Fibroblast of the conjunctiva (primary cell): ENCODE measurements around the gene MAD1L1.
"Not testable (repeated sequence)": the region's sequence is repeated elsewhere in the genome, so short reads cannot be mapped to it uniquely, and the experiment has no call there.

Source experiments
- DNase-seq: peaks from one replicate; pipeline ENCODE4 v3.0.0-alpha.2; 2010; ENCODE audit warnings: low read depth

Gene MAD1L1

GRCh38 chr7:1987591-1988532 is 244.9 kb downstream of the MAD1L1 start:
- no peak for DNase-seq

GRCh38 chr7:1987084-1987535 is 245.6 kb downstream of the MAD1L1 start:
- DNase-seq: no peak

- DNase-seq: no peak
Observed at GRCh38 chr7:1986366-1987083, 246.2 kb downstream of the MAD1L1 start.

- no peak for DNase-seq
Observed at GRCh38 chr7:1985936-1986335, 246.8 kb downstream of the MAD1L1 start.

- no peak for DNase-seq
Observed at GRCh38 chr7:1985042-1985441, 247.7 kb downstream of the MAD1L1 start.

GRCh38 chr7:1981878-1982230 is 250.9 kb downstream of the MAD1L1 start:
- no peak for DNase-seq

GRCh38 chr7:1981201-1981877 is 251.4 kb downstream of the MAD1L1 start:
- DNase-seq: no peak

- DNase-seq: no peak
Observed at GRCh38 chr7:1979591-1980560, 252.9 kb downstream of the MAD1L1 start.

- DNase-seq: no peak
Observed at GRCh38 chr7:1978656-1979590, 253.8 kb downstream of the MAD1L1 start.

GRCh38 chr7:1977876-1978441 is 254.8 kb downstream of the MAD1L1 start:
- no peak for DNase-seq

GRCh38 chr7:1977059-1977875 is 255.5 kb downstream of the MAD1L1 start:
- DNase-seq: no peak

GRCh38 chr7:1976521-1976920 is 256.2 kb downstream of the MAD1L1 start:
- not testable (repeated sequence) for DNase-seq

- DNase-seq: no peak
Observed at GRCh38 chr7:1975581-1975980, 257.2 kb downstream of the MAD1L1 start.

GRCh38 chr7:1975179-1975578 is 257.6 kb downstream of the MAD1L1 start:
- DNase-seq: no peak

GRCh38 chr7:1974290-1975101 is 258.2 kb downstream of the MAD1L1 start:
- DNase-seq: no peak

- no peak for DNase-seq
Observed at GRCh38 chr7:1973321-1974251, 259.2 kb downstream of the MAD1L1 start.

GRCh38 chr7:1972744-1973143 is 260.0 kb downstream of the MAD1L1 start:
- no peak for DNase-seq
